ENCODE measurements around the gene OGFOD2.

The OGFOD2 gene

DNA sequence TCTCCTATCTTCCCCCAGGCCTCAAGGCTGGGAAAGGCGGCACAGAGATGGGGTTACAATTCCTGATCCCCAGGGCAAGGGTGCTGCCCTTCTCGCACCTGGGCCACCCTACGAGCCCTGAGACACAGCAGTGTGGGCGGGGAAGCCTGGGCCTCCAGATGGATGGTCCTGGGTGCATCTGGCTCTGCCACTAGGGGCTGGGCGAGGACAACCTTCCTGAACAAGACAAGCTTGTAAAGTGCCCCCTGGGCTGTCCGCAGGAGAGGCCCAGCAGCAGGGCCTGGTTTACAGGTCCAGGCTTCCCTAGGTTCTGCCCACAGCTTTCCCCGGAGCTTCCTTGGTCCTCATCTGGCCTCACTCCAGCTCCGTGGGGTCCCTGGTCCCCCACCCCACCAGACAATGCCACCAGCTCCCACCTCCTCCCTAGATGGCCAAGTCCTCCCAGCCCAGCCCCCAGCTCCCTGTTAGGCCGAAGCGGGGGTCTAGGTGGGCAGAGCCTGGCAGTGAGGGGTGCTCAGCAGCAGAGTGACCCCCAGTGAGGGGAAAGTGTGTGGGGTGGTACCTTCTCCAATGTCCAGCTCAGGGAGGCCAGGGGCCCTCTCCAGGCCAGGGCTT lies 14.3 kb downstream of the OGFOD2 start:
- DNase-seq, result no peak

DNA sequence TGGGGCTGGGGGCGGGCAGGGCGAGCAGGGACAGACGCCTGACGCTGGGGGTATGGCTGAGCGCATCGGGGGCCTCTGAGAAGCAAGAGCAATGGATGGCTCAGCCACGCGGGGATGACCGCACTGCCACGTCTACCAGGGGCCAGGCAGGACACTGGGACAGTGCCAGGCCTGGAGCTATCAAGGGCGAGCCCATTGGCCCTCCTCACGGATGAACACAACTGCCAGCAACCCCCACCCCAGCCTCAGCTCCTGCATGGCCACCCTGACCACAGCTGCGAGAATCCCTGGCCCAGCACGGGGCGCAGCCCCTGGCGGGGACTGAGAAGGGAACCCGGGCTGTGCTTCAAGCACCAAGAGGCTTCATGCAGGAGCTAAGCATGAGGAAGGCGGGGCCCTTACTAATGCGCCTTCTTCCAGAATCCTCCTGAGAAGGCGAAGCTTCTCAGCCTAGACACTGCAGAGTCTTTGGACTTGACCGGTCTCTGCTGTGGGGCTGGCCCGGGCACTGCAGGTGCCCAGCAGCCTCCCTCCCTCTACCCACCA lies 14.9 kb downstream of the OGFOD2 start:
- no peak for DNase-seq

DNA sequence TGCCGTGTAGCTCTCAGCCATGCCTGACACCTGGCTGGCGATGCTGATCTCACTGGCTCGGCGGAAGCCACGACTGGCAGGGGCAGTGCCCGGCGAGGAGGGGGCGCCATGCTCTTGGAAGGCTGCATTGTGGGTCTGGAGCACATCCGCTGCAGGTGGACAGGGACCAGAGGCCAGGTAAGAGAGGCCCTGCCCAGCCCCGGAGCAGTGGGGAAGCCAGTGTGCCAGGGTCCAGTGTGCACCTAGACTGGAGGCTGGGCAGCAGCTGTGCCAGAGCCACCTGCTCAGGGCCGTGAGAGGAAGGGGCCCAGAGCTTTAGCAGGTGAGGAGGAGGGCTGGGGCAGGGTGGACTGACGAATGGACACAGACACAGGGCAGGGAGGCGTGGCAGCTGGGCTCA lies 15.5 kb downstream of the OGFOD2 start:
- no peak for DNase-seq

DNA sequence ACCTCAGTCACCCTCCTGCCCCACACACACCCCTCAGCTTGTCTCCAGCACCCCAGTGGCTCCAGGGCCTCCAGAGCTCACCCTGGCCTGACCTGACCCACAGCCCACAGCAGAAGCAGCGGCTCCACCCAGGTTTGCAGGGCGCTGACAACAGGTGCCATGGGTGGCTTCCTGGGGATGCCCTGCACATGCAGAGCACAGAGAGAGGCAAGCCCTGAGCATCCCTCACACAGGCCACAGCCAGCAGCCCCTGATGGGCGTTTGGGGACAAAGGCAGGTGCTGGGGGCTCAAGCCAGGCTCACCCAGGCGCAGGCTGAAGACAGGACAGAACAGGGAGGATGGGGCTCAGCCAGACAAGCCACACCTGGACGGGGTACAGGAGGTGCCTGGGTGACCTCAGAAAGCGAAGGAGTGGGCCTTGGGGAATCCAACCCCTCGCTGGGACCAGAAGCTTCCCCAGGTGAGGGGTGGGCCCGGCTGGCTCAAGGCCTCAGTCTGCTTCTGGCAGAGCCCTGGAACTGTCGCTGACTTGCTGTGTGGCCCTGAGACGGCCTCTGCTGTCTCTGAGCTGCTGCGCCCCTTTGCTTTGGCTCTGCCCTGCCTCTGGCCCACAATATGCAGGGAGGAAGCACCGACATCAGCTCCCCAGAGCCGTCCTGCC lies 16.0 kb downstream of the OGFOD2 start:
- DNase-seq, result no peak

DNA sequence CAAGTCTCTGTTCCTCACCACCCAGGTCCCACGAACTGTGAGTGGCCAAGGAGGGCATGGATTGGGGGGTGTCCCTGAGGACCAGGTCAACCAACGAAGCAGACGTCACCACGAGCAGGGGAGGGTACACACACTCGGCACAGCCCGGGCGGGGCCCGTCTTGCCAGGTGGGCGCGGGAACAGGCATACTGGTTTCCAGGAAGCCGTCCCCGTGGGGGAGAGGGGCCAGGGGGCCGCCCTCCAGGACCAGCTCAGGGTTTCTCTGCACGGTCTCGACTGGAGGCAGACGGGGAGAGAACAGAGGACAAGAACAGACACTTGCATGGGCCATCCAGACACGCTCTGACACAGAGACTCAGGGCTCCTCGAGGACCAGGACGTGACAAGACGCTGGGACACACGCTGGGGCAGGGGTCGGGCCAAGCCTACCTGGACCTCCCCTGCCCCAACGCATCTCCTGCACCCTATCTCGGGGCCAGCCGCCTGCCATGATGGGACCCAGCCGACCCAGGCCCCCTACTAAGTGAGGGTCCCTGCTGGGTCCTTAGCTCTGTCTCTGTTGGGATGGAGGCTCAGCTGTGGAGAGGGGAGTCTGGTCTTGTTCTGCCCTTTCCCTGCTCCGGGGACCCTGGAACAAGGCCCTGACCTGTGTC lies 16.7 kb downstream of the OGFOD2 start:
- no peak for DNase-seq

DNA sequence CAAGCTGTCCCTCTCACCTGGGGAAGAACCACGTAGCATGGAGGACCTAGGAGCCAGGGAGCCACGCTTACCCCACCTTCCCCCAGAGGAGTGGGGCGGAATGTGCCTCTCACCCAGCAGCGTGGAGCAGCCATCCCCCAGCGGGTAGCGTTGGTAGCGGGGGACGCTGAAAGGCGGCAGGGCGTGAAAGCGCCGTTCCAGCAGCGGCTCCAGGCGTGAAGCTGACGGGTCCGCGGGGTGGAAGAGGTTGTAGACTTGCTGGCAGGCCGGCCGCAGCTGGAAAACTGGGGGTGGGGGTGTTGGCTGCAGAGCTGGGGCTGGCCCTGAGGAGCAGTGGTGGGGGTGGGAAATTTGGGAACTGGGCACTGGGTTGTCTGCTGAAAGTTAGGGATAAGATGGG lies 17.3 kb downstream of the OGFOD2 start:
- no peak for DNase-seq

DNA sequence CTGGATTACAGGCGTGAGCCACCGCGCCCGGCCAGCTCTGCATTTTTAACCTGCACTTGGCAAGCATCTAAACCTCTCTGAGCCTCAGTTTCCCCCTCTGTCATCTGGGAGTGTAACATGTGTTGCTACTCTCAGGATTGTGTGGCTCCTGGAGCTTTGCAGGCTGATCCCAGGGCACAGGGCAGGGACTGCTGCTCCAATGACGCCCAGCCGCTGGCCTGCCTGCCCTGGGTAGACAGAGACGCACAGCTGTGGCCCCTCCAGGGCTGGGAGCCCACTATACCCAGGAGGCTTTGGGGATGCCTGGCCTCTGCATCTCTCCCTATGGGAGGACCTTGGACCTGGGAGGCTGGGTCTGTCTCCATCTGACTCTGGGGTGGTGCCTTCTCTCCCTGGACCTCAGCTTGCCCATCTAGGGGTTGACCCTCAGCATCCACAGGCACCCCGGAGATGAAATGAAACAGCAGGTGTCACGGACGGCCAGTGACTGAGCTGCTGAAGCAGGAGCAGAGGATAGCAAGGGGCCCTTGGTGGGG lies 19.2 kb downstream of the OGFOD2 start:
- DNase-seq, result no peak

DNA sequence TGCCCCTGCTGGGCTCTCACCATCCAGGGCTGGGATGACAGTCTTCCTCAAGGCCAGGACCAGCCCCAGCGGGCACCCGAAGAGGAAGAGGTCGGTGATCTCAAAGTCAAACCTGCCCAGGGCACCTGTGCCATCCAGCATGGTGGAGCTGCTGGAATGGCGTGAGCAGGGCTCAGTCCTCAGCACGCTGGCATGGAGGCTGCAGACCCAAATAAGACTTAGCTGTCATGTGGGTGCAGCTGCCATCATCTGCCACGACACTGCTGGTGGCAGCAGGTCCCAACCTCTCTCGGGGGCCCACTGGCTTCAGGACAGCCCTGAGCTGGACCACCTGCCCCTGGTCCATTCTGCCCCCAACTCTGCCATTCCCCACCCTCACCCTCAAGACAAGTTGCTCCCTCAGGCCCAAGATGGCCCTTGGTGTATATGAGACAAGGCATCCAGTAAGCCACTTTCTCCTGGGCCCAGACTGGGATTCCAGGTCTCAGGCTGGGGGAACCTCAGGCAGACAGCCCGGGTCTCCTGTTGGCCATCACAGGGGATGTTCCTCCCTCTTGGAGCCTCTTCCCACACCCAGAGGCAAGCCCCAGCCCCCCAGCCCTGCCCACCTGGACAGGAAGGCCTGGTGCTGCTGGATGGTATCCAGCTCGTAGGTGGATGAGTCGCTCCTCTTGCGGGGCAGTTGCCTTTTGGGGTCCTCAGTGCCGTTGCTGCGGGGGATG lies 19.9 kb downstream of the OGFOD2 start:
- no peak for DNase-seq

DNA sequence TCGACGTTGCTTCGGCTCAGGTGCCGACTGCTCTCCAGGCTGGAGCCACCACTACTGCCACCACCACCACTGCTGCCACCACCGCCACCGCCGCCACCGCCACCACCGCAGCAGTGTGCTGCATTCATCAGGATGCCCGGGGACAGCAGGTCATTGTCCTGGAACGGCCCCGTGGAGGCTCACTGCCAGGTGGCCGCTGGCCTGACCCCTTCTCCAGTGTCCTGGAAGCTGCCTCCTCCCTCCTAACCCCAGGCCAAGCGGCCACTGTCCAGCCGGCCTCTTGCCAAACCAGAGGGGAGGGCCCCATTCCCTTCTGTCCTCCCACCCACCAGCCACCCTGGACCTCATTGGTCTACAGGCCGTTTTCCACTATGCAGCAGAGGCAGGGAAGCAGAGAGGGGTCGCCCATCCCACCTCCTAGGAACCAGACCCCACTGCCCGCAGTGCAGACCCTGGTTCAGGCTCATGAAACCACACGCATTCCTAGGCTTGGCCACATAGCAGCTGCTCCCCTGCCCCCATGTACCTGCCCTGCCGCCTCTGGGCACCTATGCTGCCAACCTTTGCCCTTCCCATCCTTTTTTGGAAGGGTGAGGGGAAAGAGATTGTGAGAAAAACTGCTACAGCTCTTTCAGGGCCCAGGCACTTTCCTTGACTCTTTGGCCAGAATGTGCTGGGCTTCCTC lies 20.6 kb downstream of the OGFOD2 start:
- DNase-seq, result no peak

DNA sequence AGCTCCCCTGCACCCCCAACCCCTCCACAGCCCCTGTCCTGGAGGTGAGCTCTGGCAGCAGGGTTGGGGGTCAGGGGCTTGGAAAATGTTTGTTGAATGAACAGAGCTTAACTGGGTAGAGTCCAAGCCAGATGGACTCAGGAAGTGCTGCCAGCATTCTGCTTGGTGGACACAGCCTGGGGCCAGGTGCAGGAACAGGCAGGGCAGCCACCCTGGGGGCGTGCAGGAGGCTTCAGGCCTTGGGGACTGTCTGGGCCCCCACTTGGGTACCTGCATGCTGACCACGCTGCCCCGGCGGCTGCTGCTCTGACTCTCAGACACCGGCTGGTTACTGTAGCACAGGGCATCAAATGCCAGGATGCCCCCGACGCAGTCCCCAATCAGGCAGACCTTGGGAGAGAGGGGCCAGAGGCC lies 21.2 kb downstream of the OGFOD2 start:
- DNase-seq, result no peak

DNA sequence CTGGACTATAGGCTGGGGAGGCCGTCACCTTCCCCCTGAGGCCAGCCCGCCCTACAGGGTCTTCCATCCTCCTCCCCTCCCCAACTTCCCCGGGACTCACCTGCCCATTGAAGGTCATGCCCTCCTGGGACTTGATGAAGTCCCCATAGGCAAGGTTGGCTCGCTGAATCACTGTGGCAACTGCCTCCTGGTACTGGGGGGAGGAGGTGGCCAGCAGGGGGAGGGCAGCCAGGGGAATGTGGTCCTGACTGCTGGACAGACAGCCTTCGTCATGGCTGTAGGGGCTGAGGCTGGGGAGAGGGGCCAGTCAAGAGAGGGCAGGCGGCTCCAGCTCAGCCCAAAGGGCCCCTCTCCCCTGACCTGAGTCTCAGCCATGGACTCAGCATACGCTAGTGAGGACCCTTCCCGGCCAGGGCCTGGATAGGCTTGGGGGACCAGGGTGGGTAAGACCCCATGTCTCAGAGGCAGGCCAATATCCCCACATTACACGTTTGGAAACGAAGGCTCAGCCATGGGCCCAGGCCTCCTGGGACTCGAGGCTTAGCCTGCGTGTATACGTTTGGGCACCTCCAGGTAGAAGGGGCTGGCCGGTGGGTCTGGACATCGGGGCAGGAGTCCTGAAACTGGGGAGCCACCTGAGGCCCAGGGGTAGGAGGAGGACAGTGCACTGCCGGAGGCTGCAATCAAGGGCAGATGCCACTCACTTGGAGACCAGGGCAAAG lies 21.7 kb downstream of the OGFOD2 start:
- no peak for DNase-seq

DNA sequence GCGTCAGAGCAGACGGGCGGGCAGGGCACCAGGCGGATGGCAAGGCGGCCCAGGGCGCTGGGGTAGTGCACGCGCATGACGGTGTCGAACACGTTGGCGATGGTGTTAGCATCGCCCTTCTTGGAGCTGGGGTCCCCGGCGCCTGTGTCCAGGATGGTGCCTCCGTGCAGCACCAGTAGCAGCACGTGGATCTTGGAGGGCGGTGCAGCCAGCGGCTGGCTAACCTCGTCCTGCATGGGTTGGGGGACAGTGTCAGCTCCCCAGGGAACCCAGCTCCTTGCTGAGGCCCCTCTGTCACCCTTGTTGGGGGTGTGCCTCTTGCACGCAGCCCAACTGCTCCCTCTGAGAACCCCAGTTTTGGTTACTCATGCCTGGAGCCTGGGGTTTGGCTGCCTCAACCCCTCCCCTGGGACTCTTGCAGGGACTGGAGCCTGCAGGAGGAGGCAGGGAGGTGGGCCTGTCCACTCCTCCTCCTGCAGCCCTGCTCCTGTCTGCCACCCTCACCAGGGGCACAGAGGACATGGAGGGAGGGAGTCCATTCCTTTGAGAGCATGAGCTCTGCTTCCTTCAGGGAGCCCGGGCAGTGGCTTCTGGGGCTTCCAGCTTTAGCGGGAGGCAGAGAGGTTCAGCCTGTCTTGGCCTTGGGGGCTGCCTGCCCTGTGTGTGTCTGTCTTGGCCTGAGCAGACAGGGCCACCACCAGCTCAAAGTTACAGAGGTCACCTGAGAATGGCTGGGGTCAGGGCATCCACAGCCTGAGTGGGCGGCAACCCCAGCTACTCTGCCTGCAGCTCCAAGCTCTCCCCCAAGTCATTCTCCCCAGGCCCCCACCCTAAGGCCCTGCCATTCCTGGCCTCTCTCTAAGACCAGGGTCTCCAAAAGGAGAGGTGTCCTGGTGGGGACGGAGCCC lies 22.6 kb downstream of the OGFOD2 start:
- DNase-seq, result no peak

DNA sequence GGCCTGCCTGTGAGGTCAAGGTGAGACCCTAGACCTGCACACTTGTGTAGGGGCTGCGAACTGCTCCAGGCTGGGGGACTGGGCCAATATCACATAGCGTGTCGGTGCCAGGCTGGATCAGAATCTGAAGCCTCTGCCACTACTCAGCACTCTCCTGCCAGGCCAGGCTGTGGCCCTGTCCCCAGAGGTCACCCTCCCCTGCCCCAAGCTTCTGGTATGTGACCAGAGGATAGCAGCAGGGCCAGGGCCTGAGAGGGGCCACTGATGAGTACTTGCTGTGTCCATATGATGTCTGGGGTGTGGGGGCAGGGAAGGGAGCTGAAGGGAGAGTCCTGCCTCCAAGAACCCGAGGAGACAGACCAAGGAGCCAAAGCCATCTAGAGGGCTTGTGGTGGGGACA lies 23.3 kb downstream of the OGFOD2 start:
- no peak for DNase-seq

DNA sequence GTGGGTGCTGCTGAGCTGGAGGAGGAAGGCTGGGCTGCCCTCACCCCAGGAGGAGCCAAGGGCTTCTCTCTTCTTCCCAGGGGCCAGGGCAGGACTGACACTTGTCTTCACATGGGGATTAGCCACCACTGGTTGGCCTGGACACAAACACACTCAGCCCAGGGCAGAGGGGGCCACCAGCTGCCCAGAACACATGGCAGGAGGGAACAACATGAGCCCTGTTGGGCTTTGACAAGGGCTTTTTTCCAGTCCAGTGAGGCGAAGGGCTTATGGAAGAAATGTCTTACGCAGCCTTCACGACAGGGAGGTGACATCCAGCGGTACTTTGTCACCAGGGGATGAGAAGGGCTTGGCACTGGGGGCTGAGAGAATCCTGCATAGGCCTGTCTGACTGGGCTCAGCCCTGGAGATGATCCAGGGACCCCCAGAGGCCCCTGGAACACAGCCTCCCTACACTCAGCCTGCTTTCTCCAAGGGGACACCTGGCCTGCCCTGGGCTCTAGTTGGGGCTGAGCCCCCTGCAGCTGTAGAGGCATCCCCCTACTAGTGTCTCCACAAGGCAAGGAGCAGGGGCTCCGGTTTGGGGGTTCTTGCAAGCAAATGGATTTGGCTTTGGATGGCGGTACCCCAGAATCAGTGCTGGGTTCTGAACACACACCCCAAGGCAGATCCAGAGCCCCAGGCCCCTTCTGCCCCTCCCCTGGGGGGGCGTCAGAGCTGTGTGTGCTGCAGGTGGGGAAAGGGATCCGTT lies 24.3 kb downstream of the OGFOD2 start:
- DNase-seq, result no peak

DNA sequence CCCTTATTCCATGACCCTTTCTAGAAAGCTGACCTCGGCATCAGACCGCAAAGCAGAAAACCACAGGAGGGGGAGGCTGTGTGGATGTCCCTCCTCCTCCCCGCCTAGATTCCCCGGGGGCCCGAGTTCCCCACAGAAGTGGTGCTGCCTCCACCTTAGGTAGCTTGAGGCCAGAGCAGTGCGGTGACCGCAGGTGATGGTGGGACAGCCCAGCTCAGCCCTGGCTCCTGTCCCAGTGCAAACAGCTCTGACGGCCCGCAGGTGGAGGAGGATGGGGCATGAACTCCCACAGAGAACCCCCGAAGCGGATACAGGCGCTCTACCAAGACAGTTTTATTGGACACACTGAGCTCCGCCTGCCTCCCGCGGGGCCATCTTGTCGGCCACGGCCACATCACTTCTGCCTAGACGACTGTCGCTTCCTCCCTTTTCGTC lies 25.0 kb downstream of the OGFOD2 start:
- no peak for DNase-seq

DNA sequence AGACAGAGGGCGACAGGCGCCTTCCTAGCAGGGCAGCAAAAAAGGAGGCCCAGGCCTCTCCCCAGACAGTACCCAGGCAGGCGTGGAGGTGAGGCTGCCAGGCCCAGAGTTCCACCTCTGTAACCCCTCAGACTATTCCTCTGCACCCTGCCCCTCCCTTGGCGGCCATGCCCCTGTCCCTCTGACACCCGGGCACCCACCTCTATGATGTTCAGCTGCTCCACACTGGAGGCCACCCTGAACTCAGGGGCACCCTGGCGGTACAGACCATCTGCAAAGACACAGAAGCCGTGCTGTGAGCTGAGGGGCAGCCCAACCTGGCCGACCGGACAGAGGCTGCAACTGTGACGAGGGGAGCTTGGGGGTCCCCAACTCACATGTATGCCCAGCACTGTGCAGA lies 25.5 kb downstream of the OGFOD2 start:
- no peak for DNase-seq

DNA sequence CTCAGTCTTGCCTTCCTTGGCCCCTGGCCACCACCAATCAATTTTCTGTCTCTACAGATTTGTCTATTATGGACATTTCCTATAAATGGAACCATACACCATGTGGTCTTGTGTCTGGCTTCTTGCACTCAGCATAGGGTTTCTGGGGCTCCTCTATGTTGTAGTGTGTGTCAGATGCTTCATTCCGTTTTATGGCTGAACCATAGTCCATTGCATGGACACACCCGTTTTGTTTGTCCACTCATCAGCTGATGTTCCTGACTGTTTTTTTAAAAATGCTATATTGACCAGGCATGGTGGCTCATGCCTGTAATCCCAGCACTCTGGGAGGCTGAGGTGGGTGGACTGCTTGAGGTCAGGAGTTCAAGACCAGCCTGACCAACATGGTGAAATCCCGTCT lies 26.4 kb downstream of the OGFOD2 start:
- DNase-seq, result no peak

DNA sequence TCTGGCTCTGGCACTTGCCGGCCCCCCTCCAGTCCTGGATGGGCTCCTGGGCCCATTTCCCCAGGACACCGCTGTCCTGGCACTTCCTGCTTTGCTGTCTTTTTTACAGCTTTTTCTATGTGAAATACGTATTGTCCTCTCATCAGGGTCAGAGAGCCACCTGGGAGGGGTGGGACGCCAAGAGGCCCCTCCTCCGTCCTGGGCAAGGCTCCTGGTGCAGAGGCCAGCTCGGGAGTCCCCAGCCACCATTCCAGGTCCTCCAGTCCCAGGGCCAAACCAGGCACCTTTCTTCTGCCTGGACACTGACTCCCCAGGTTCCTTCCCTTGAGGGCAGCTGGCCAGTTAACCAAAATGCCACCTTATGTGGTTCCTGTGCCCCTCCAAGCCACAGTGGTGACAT lies 28.2 kb downstream of the OGFOD2 start:
- DNase-seq, result no peak

DNA sequence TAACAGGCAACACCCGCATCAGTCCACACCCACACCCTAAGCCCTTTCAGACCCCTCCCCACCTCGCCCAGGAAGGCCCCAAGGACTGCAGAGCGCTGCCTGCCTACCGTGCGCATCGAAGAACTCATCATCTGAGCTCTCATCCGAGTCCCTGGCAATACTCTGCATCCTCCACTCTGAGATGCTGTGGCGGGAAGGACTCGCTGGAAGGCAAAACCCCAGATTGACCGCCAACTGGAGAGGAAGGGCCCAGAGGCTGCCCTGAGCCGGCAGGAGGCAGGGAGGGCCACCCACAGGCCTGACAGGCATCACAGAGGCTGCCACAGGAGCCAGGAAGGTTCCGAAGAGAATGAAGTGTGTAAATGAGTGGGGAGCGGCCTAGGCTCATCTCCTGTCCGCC lies 29.2 kb downstream of the OGFOD2 start:
- DNase-seq, result no peak

DNA sequence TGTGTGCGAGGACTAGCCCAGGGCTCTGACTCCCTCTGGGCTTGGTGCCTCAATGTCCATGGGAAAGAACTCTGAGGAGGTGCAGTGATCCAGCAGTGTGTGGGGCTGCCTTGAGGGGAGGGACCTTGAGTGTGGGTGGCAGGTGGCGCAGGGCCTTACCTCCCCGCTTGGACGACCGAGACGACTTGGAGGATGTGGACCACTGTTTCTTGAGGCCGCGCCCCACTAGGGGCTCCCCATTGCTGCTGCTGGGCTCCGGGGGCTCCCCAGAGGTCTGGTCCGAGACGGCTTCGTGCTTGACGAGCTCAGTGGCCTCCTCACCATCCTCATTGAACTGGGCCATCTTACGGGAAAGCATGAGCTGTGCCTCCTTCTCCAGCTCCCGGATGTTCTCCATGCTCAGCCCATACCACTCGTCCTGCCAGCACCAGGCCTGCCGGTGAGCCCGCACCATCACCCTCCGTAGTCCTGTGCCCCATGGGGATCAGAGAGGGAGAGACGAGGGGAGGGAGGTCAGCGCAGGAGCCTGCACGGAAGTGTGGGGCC lies 30.1 kb downstream of the OGFOD2 start:
- DNase-seq, result no peak
